Keratinocyte (primary cell): ENCODE measurements around the gene GRAMD1C.

ENCODE experiments used
- EZH2 ChIP-seq: IDR thresholded peaks from one replicate; pipeline ENCODE4 v1.6.1; 2012; ENCODE audit warnings: inconsistent platforms, mild to moderate bottlenecking, low read length, moderate library complexity
- TF ChIP-seq, protein P1 (sequence below), 3 experiments: IDR thresholded peaks in 1 of 3; conservative IDR thresholded peaks in 1 of 3; optimal IDR thresholded peaks in 1 of 3; 2 replicates in 2 of 3; 3 replicates in 1 of 3; pipeline versions ENCODE3 to v1.5.1; 2011; ENCODE audit warnings: low read length in 3 of 3, mild to moderate bottlenecking in 3 of 3, moderate library complexity in 2 of 3, control low read depth in 1 of 3, inconsistent platforms in 1 of 3; ENCODE audit not compliant: insufficient read depth in 2 of 3; ENCODE audit errors: extremely low read depth in 1 of 3

- TF ChIP-seq, protein P1, sequence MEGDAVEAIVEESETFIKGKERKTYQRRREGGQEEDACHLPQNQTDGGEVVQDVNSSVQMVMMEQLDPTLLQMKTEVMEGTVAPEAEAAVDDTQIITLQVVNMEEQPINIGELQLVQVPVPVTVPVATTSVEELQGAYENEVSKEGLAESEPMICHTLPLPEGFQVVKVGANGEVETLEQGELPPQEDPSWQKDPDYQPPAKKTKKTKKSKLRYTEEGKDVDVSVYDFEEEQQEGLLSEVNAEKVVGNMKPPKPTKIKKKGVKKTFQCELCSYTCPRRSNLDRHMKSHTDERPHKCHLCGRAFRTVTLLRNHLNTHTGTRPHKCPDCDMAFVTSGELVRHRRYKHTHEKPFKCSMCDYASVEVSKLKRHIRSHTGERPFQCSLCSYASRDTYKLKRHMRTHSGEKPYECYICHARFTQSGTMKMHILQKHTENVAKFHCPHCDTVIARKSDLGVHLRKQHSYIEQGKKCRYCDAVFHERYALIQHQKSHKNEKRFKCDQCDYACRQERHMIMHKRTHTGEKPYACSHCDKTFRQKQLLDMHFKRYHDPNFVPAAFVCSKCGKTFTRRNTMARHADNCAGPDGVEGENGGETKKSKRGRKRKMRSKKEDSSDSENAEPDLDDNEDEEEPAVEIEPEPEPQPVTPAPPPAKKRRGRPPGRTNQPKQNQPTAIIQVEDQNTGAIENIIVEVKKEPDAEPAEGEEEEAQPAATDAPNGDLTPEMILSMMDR (optimal IDR thresholded peaks at IDR 0.05 in 1 of 3, IDR thresholded peaks at IDR 0.05 in 1 of 3, conservative IDR thresholded peaks at IDR 0.05 in 1 of 3; ENCODE audit: extremely low read depth in 1 of 3, insufficient read depth in 2 of 3, low read length in 3 of 3): no peak
- no peak for TF ChIP-seq EZH2
Observed at GRCh38 chr3:113896930-113897329, 58.3 kb downstream of the GRAMD1C start.
